ENCODE data around the gene PEX14. TPM values are rescaled to one million over a fixed set of nuclear protein-coding genes. Genes with fewer than 3 reads are reported as not detected.

Gene PEX14
- polyA plus RNA-seq, 4 donors: 19.7 to 25.8 (median 21.6) TPM

- DNase-seq (ENCODE audit: low read depth in 4 of 4, low spot score in 3 of 4): no peak
Measured at GRCh38 chr1:10537082-10537766, 62.5 kb downstream of the PEX14 start.

GRCh38 chr1:10538646-10539355 lies 64.1 kb downstream of the PEX14 start:
- no peak for DNase-seq (ENCODE audit: low read depth in 4 of 4, low spot score in 3 of 4)

GRCh38 chr1:10539411-10540043 lies 64.8 kb downstream of the PEX14 start:
- no peak for DNase-seq (ENCODE audit: low read depth in 4 of 4, low spot score in 3 of 4)

GRCh38 chr1:10540277-10541005 lies 65.7 kb downstream of the PEX14 start:
- no peak for DNase-seq (ENCODE audit: low read depth in 4 of 4, low spot score in 3 of 4)

GRCh38 chr1:10541286-10541685 lies 66.5 kb downstream of the PEX14 start:
- no peak for DNase-seq (ENCODE audit: low read depth in 4 of 4, low spot score in 3 of 4)

GRCh38 chr1:10544239-10544638 lies 69.5 kb downstream of the PEX14 start:
- no peak for DNase-seq (ENCODE audit: low read depth in 4 of 4, low spot score in 3 of 4)

GRCh38 chr1:10546896-10547295 lies 72.1 kb downstream of the PEX14 start:
- no peak for DNase-seq (ENCODE audit: low read depth in 4 of 4, low spot score in 3 of 4)

GRCh38 chr1:10549904-10550664 lies 75.3 kb downstream of the PEX14 start:
- DNase-seq (ENCODE audit: low read depth in 4 of 4, low spot score in 3 of 4): no peak

GRCh38 chr1:10553118-10553517 lies 78.4 kb downstream of the PEX14 start:
- DNase-seq (ENCODE audit: low read depth in 4 of 4, low spot score in 3 of 4): no peak

GRCh38 chr1:10555635-10556429 lies 81.1 kb downstream of the PEX14 start:
- DNase-seq (ENCODE audit: low read depth in 4 of 4, low spot score in 3 of 4): no peak

GRCh38 chr1:10556430-10557005 lies 81.8 kb downstream of the PEX14 start:
- no peak for DNase-seq (ENCODE audit: low read depth in 4 of 4, low spot score in 3 of 4)

GRCh38 chr1:10557714-10558113 lies 83.0 kb downstream of the PEX14 start:
- no peak for DNase-seq (ENCODE audit: low read depth in 4 of 4, low spot score in 3 of 4)

- no peak for DNase-seq (ENCODE audit: low read depth in 4 of 4, low spot score in 3 of 4)
Measured at GRCh38 chr1:10559386-10559785, 84.6 kb downstream of the PEX14 start.

GRCh38 chr1:10561497-10561896 lies 86.7 kb downstream of the PEX14 start:
- no peak for DNase-seq (ENCODE audit: low read depth in 4 of 4, low spot score in 3 of 4)

- DNase-seq (ENCODE audit: low read depth in 4 of 4, low spot score in 3 of 4): no peak
Measured at GRCh38 chr1:10561955-10562354, 87.2 kb downstream of the PEX14 start.

GRCh38 chr1:10564063-10564462 lies 89.3 kb downstream of the PEX14 start:
- no peak for DNase-seq (ENCODE audit: low read depth in 4 of 4, low spot score in 3 of 4)

GRCh38 chr1:10569531-10569930 lies 94.8 kb downstream of the PEX14 start:
- DNase-seq (ENCODE audit: low read depth in 4 of 4, low spot score in 3 of 4): no peak

- DNase-seq (ENCODE audit: low read depth in 4 of 4, low spot score in 3 of 4): no peak
Measured at GRCh38 chr1:10575616-10576015, 100.9 kb downstream of the PEX14 start.

- DNase-seq (ENCODE audit: low read depth in 4 of 4, low spot score in 3 of 4): no peak
Measured at GRCh38 chr1:10578070-10578469, 103.3 kb downstream of the PEX14 start.

Data from right renal pelvis (tissue), 4 donors.